NB4 (cell line): Measurements from ENCODE around the gene DRC7.
"Not testable (repeated sequence)": the region's sequence is repeated elsewhere in the genome, so short reads cannot be mapped to it uniquely, and the experiment has no call there.

Source experiments
- DNase-seq: peaks from one replicate; pipeline ENCODE4 v3.0.0; 2010; ENCODE audit warnings: low read depth
- H3K4me3 ChIP-seq: one replicate; pipeline ENCODE4 v1.5.1; 2011; ENCODE audit warnings: mild to moderate bottlenecking, low read depth, low read length, moderate library complexity
- CTCF ChIP-seq: IDR thresholded peaks from one replicate; pipeline ENCODE4 v1.5.1; 2012; ENCODE audit warnings: low read depth, low read length
- MYC ChIP-seq: IDR thresholded peaks from 2 replicates; pipeline ENCODE4 v1.6.1; 2011; ENCODE audit warnings: low read depth, low read length
- POLR2A ChIP-seq: IDR thresholded peaks from 2 replicates; pipeline ENCODE4 v1.6.1; 2011; ENCODE audit warnings: mild to moderate bottlenecking; ENCODE audit not compliant: insufficient read length; ENCODE audit errors: extremely low read depth
- TF ChIP-seq, protein P1 (sequence below): IDR thresholded peaks from 2 replicates; pipeline ENCODE4 v1.6.1; 2011; ENCODE audit warnings: low read depth, low read length

The DRC7 gene

GRCh38 chr16:57743886-57744641 lies 49.5 kb downstream of the DRC7 start:
- DNase-seq: no peak
- TF ChIP-seq, protein P1, sequence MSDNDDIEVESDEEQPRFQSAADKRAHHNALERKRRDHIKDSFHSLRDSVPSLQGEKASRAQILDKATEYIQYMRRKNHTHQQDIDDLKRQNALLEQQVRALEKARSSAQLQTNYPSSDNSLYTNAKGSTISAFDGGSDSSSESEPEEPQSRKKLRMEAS: no peak
- TF ChIP-seq MYC (no peak), CTCF (no peak), POLR2A (no peak)
- no peak overlapping the region for H3K4me3 ChIP-seq

DNA sequence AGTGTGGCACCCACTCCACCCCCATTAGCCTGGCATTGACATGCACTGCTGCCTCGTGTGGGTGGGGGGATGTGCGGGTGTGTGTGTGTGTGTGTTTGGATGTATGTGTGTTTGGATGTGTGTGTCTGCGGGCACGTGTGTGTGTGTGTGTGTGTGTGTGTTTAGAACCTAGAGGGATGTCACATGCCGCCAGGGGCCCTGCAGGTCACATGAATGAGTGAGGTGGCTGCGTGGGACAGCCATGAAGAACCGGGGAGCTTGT lies 50.0 kb downstream of the DRC7 start:
- no peak for DNase-seq
- no peak overlapping the region for H3K4me3 ChIP-seq
- TF ChIP-seq MYC (no peak), POLR2A (no peak), CTCF (no peak)
- TF ChIP-seq, protein P1: no peak

DNA sequence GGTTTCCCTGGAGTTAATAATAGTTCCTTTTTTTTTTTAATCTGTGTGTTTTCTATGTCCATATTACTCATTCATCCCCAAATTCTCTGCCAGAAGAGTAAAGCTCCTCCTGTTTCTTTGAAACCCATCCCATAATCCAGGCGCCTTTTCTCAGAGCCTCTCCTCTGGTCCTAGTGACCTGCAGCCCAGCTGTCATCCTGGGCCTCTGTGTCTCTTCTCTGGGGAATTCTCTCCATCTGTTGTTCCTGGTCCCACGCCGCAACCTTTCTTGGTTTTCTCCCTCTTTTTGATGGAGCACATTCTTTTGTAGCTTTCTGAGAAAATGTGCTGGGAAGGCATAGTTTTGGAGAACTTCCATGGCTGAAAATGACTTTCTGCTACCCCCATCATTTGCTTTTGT lies 51.2 kb downstream of the DRC7 start:
- DNase-seq: no peak
- H3K4me3 ChIP-seq: no peak overlapping the region
- no peak for TF ChIP-seq POLR2A
- TF ChIP-seq CTCF: no peak
- TF ChIP-seq, protein P1: no peak
- TF ChIP-seq MYC: no peak

- not testable (repeated sequence) for DNase-seq, H3K4me3 ChIP-seq
Observed at GRCh38 chr16:57746316-57746715, 51.7 kb downstream of the DRC7 start.

DNA sequence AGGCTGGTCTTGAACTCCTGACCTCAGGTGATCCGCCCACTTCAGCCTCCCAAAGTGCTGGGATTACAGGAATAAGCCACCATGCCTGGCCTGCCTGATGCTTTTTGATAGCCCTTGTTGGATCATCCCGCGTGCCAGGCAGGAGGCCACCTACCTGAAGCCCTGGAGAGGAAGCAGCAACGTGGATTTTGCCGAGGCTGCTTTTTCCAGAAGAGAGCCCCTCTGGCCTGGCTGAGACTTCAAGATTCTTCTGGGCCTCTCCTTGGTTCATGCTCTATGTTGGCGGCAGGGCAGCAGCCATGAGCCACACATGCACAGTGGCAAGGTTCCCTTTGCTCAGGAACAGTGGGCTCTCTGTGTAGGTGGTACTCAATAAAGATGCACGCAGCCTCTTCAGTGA lies 52.5 kb downstream of the DRC7 start:
- H3K4me3 ChIP-seq: no peak overlapping the region
- TF ChIP-seq MYC (no peak), POLR2A (no peak), CTCF (no peak)
- TF ChIP-seq, protein P1: no peak
- no peak for DNase-seq

- no peak overlapping the region for H3K4me3 ChIP-seq
- TF ChIP-seq MYC (no peak), CTCF (no peak), POLR2A (no peak)
- TF ChIP-seq, protein P1: no peak
- DNase-seq: no peak
Observed at GRCh38 chr16:57747496-57747895, 52.9 kb downstream of the DRC7 start.
